D721Med (cell line): Measurements from ENCODE around the gene USP19.

ENCODE experiments used
- DNase-seq: peaks from one replicate; pipeline ENCODE4 v3.0.0; 2011; ENCODE audit warnings: low spot score; ENCODE audit not compliant: insufficient read length
- FAIRE-seq: peaks from 2 replicates; lab custom pipeline; 2011; peaks lifted over from hg19 to GRCh38; lab: Jason Lieb, UNC
- TF ChIP-seq, protein P1 (sequence below): IDR thresholded peaks from 2 replicates; pipeline ENCODE4 v1.5.1; 2012; ENCODE audit warnings: mild to moderate bottlenecking, control low read depth; ENCODE audit not compliant: insufficient read depth; ENCODE audit errors: missing control alignments

USP19 gene, protein sequence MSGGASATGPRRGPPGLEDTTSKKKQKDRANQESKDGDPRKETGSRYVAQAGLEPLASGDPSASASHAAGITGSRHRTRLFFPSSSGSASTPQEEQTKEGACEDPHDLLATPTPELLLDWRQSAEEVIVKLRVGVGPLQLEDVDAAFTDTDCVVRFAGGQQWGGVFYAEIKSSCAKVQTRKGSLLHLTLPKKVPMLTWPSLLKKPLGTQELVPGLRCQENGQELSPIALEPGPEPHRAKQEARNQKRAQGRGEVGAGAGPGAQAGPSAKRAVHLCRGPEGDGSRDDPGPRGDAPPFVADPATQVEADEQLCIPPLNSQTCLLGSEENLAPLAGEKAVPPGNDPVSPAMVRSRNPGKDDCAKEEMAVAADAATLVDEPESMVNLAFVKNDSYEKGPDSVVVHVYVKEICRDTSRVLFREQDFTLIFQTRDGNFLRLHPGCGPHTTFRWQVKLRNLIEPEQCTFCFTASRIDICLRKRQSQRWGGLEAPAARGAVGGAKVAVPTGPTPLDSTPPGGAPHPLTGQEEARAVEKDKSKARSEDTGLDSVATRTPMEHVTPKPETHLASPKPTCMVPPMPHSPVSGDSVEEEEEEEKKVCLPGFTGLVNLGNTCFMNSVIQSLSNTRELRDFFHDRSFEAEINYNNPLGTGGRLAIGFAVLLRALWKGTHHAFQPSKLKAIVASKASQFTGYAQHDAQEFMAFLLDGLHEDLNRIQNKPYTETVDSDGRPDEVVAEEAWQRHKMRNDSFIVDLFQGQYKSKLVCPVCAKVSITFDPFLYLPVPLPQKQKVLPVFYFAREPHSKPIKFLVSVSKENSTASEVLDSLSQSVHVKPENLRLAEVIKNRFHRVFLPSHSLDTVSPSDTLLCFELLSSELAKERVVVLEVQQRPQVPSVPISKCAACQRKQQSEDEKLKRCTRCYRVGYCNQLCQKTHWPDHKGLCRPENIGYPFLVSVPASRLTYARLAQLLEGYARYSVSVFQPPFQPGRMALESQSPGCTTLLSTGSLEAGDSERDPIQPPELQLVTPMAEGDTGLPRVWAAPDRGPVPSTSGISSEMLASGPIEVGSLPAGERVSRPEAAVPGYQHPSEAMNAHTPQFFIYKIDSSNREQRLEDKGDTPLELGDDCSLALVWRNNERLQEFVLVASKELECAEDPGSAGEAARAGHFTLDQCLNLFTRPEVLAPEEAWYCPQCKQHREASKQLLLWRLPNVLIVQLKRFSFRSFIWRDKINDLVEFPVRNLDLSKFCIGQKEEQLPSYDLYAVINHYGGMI (N-terminal part only)

DNA sequence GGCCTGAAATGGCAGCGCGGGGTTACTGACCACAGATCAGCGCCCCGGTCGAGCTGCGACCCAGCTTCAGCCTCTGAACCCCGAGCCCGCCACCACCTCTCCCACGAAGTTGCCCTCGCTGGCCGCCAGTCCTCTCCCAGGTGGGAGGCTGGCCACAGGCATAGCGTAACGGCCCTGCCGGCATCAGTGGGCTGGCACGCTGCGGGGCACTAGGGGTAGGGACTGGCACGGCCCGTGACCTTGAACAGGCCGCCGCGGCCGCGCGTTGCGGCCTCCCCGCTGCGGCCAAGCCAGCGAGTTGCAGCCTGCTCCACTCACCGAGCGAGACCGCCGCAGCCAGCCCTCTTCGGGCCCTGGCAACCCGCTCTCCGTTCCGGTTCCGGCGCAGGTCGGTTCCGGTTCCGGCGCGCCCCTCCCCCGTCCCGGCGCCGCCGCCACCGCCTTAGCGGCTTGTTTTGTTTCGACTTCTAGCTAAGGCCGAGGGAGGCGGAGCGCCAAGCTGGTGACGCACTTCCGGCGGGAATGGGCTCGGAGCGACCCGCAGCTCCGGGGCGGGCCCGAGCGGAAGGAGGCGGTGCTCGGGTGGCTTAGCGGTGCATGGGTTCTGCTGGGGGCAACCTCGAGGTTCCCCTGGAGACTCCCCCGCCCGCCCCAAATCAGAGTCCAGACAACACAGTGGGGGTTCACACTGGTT, at the start of gene USP19:
USP19 (minus strand) TSS at position 386 of the 694 bp plus-strand sequence. CDS start 1,678 bp downstream, outside the sequence.
- peak; percentile 99 for DNase-seq
- TF ChIP-seq, protein P1, sequence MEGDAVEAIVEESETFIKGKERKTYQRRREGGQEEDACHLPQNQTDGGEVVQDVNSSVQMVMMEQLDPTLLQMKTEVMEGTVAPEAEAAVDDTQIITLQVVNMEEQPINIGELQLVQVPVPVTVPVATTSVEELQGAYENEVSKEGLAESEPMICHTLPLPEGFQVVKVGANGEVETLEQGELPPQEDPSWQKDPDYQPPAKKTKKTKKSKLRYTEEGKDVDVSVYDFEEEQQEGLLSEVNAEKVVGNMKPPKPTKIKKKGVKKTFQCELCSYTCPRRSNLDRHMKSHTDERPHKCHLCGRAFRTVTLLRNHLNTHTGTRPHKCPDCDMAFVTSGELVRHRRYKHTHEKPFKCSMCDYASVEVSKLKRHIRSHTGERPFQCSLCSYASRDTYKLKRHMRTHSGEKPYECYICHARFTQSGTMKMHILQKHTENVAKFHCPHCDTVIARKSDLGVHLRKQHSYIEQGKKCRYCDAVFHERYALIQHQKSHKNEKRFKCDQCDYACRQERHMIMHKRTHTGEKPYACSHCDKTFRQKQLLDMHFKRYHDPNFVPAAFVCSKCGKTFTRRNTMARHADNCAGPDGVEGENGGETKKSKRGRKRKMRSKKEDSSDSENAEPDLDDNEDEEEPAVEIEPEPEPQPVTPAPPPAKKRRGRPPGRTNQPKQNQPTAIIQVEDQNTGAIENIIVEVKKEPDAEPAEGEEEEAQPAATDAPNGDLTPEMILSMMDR = no peak
- FAIRE-seq = no peak

DNA sequence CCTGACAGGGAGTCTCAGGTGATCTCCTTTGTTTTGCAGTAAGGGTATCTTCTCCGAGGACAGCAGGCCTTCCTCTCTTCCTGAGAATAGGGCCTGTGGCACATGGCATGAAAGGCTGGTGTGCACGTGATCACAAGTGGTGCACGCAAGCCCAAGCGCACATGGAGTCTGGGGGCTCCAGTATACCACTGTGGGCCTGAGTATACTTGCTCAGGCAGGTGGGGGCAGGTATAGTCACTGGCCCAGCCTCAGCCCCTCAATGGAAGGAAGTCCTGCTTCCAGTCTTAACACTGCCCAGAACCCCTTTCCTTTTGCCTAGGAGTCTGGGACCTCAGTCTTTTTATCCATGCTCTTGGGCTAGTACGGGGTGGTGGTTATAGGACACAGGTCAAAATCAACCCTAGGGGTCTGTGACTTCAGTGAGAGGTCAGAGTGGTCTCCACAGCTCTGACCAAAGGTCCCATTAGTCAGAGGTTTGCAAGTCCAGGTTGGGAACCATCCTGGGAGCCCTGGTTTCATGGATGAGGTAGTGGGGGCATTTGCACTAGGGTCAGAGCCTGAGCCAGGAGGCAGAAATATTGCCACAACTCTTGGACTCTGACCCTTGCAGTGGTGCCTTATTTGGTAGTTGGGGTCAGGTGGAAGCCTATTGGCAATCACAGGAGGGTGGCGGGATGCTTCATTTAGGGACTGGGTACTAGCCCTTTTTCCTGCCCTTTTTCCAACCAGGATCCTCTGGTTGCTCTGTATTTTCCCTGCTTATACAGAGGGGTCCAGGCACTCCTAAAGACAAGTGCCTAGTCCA, 46.3 kb upstream of the USP19 start:
- DNase-seq (no peak), FAIRE-seq (no peak)
- TF ChIP-seq, protein P1 = no peak

DNA sequence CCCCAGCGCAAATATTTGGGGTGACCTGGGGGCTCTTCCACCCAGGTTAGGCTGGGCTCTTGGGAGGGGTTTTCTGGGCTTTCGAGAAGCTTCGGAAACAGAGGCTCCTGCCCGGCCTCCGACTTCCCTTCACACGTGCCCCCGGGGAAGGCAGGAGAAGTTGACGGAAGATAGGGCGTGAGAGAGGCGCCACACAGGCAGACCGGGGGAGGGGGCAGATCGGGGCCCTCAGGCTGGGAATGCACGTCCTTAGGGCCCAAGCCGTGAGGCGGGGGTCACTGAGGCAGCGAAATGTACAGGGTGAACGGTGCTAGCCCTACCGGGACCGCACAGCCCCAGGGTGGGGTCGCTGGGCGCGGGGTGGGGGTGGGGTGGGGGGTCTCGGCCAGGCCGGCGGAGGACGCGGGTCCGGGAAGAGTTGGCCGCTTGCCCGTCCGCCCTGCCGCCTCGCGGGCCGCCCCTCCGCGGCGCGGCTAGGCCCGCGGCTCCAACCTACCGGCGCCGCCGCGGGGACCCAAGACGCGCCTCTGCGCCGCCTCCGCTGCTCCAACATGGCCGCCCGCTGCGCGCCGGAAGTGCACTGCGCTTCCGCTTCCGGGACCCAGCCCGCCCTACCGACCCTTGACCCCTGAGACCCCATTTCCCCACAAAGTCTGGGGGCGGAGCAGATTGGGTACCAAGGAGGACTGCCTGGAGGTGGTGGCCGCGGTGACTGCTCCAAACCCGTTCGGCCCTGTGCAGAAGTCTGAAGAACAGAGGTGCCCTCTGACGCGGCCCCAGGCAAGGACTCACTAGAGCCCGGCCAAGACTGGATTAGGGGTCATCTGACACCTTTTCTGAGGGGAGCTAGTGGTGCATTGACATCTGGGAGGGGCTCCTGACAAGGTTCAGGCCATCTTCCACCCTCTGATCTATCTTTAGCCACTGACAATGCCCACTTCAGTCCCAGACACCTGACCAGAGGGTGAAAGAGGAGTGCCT, 45.4 kb upstream of the USP19 start, which contains the start of gene CCDC71:
CCDC71 (minus strand) TSS at position 561 of the 981 bp plus-strand sequence. CDS start 2,123 bp downstream, outside the sequence.
- peak; percentile 96 for DNase-seq
- no peak for FAIRE-seq
- TF ChIP-seq, protein P1 = no peak

DNA sequence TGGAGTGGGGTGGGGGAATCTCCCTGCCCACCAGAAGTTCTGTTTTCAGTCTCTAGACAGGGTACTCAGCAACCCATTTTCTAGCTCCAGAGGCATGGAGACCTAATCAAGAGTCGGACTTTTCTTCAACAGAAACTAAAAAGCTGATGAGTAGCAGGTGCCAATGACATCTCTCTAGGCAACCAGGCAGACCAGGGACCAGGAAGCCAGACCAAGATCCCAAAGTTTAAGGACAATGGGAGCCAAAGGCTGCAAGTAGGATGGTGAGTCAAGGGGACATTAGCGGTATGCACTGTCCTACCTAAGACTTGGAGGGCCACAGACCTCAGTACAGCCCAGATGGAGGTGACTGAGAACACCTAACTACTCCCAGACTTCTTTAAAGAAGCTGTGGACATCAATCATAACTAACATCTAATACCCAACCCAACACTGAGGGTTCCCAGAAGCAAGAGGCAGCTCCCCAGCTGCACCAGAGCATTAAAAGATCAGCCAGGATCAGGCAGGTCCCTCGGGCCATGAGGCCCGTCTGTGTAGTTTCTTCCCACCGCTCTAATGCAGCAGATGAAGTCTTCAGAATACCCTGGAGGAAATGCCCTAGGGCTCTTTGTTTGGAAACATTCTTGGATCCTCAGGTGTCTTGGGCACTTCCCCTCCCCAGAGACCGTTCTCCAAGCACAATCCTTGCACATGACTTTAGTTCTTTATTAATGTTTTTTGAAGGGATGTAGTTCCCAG, 44.5 kb upstream of the USP19 start:
- FAIRE-seq (peak; percentile 71), DNase-seq (peak; percentile 92)
- TF ChIP-seq, protein P1 = no peak

DNA sequence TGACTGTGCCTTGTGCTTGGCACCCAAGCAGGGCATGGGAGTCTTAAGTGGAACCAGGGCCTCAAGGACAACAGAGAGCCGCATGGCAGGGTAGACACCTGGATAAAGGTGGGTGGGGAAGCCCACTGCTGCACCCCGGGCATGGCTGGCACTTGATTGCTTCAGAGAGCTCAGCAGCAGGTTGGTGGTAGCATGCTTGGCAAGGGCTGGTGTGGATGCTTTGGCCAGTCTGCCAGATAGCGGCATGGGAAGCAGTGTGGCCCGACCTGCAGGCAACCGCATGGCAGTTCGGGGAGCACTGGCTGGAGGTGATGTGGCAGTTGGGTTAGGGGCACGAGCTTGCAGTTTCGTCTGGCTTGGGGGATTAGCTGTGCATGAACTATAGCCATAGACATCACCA, 43.0 kb upstream of the USP19 start:
- DNase-seq = no peak
- FAIRE-seq = no peak
- TF ChIP-seq, protein P1 = no peak
